Stimulated activated CD4-positive, alpha-beta T cell treated with anti-CD3 and anti-CD28 coated beads, Interleukin-12 subunit alpha, Interleukin-12 subunit beta, amount 100 ng/mL, for 48 hours (primary cell): ENCODE results near the gene RAET1G.
"Not testable (repeated sequence)": the region's sequence is repeated elsewhere in the genome, so short reads cannot be mapped to it uniquely, and the experiment has no call there.

Experiments
- DNase-seq, 3 donors: peaks; one replicate each; pipeline ENCODE4 v3.0.0-alpha.2; 2020; ENCODE audit warnings: low read depth in 2 of 3, low spot score in 1 of 3

RAET1G gene

GRCh38 chr6:149935246-149935645, 12.3 kb upstream of the RAET1G start:
- no peak for DNase-seq

GRCh38 chr6:149934249-149935156, 11.6 kb upstream of the RAET1G start:
- peak; percentile 45 to 78 (median 49) for DNase-seq

GRCh38 chr6:149933461-149933860, 10.5 kb upstream of the RAET1G start:
- DNase-seq, result no peak

- DNase-seq, result no peak
These were observed 10.1 kb upstream of the RAET1G start for GRCh38 chr6:149933036-149933435.

GRCh38 chr6:149931501-149931900, 8.6 kb upstream of the RAET1G start:
- no peak for DNase-seq

GRCh38 chr6:149929422-149929821, 6.5 kb upstream of the RAET1G start:
- DNase-seq, result no peak

GRCh38 chr6:149927025-149927424, 4.1 kb upstream of the RAET1G start:
- DNase-seq, result not testable (repeated sequence)

GRCh38 chr6:149925974-149926777, 3.3 kb upstream of the RAET1G start:
- DNase-seq, result peak; percentile 71 to 90 (median 80)

GRCh38 chr6:149925253-149925973, 2.5 kb upstream of the RAET1G start:
- no peak for DNase-seq

- no peak for DNase-seq
These were observed 2.0 kb upstream of the RAET1G start for GRCh38 chr6:149924933-149925252.

- DNase-seq, result no peak
These were observed 1.4 kb upstream of the RAET1G start for GRCh38 chr6:149924206-149924932.

- no peak for DNase-seq
These were observed 536 bp upstream of the RAET1G start for GRCh38 chr6:149923327-149923986.

- not testable (repeated sequence) for DNase-seq
These were observed 830 bp downstream of the RAET1G start for GRCh38 chr6:149922091-149922490.

GRCh38 chr6:149921361-149921760, 1.6 kb downstream of the RAET1G start:
- no peak for DNase-seq

- no peak for DNase-seq
These were observed 3.1 kb downstream of the RAET1G start for GRCh38 chr6:149919834-149920225.

- not testable (repeated sequence) for DNase-seq
These were observed 3.6 kb downstream of the RAET1G start for GRCh38 chr6:149919126-149919833.

GRCh38 chr6:149918151-149918905, 4.6 kb downstream of the RAET1G start:
- DNase-seq, result no peak

- DNase-seq, result no peak
These were observed 5.2 kb downstream of the RAET1G start for GRCh38 chr6:149917679-149918078.
